Astrocyte (in vitro differentiated cells and primary cell): ENCODE measurements around the gene TRAF3IP3. TPM values are rescaled to one million over a fixed set of nuclear protein-coding genes. Genes with fewer than 3 reads are reported as not detected.

Experiments
- DNase-seq: peaks from one replicate; pipeline ENCODE4 v3.0.0-alpha.2; 2010; ENCODE audit warnings: low read depth
- FAIRE-seq: peaks from 2 replicates; lab custom pipeline; 2011; peaks lifted over from hg19 to GRCh38; lab: Jason Lieb, UNC
- H2AFZ ChIP-seq: 2 replicates; pipeline ENCODE4 v1.6.0; 2012; ENCODE audit warnings: low read depth, low read length, inconsistent platforms
- H3K27ac ChIP-seq: 2 replicates; pipeline ENCODE4 v1.5.1; 2011; ENCODE audit warnings: low read depth, low read length, inconsistent platforms
- H3K27me3 ChIP-seq: 2 replicates; pipeline ENCODE4 v1.6.0; 2011; ENCODE audit warnings: low read length, inconsistent platforms; ENCODE audit not compliant: insufficient read depth
- H3K36me3 ChIP-seq: 2 replicates; pipeline ENCODE4 v1.5.1; 2011; ENCODE audit warnings: low read length, inconsistent platforms; ENCODE audit not compliant: insufficient read depth
- H3K4me1 ChIP-seq: 2 replicates; pipeline ENCODE4 v1.5.1; 2011; ENCODE audit warnings: low read length, inconsistent platforms; ENCODE audit not compliant: insufficient read depth
- H3K4me2 ChIP-seq: 2 replicates; pipeline ENCODE4 v1.6.0; 2012; ENCODE audit warnings: low read length, inconsistent platforms
- H3K4me3 ChIP-seq: 2 replicates; pipeline ENCODE4 v1.5.1; 2011; ENCODE audit warnings: low read depth, mild to moderate bottlenecking, low read length, inconsistent platforms; ENCODE audit not compliant: insufficient read depth
- H3K79me2 ChIP-seq: 2 replicates; pipeline ENCODE4 v1.6.0; 2012; ENCODE audit warnings: mild to moderate bottlenecking, low read length, inconsistent platforms; ENCODE audit not compliant: insufficient read depth
- H3K9ac ChIP-seq: 2 replicates; pipeline ENCODE4 v1.6.0; 2012; ENCODE audit warnings: mild to moderate bottlenecking, low read length, inconsistent platforms
- H3K9me3 ChIP-seq: 2 replicates; pipeline ENCODE4 v1.5.1; 2012; ENCODE audit warnings: low read depth, mild to moderate bottlenecking, low read length, inconsistent platforms; ENCODE audit not compliant: insufficient read depth
- H4K20me1 ChIP-seq: 2 replicates; pipeline ENCODE4 v1.6.0; 2012; ENCODE audit warnings: low read length, inconsistent platforms; ENCODE audit not compliant: insufficient read depth
- H3K27ac Mint-ChIP-seq: one replicate; pipeline ENCODE4 v1.8.0; 2021; ENCODE audit warnings: mild to moderate bottlenecking, mixed read lengths; ENCODE audit not compliant: unreplicated experiment
- H3K27me3 Mint-ChIP-seq: one replicate; pipeline ENCODE4 v1.8.0; 2021; ENCODE audit warnings: low read depth, mixed read lengths; ENCODE audit not compliant: unreplicated experiment
- H3K36me3 Mint-ChIP-seq: one replicate; pipeline ENCODE4 v1.8.0; 2021; ENCODE audit warnings: low read depth, mixed read lengths; ENCODE audit not compliant: unreplicated experiment
- H3K4me1 Mint-ChIP-seq: one replicate; pipeline ENCODE4 v1.8.0; 2021; ENCODE audit warnings: low read depth, mixed read lengths; ENCODE audit not compliant: unreplicated experiment
- H3K4me3 Mint-ChIP-seq: one replicate; pipeline ENCODE4 v1.8.0; 2021; ENCODE audit warnings: mild to moderate bottlenecking, moderate library complexity, mixed read lengths; ENCODE audit not compliant: unreplicated experiment
- H3K9me3 Mint-ChIP-seq: one replicate; pipeline ENCODE4 v1.8.0; 2021; ENCODE audit warnings: mild to moderate bottlenecking, mixed read lengths; ENCODE audit not compliant: unreplicated experiment
- EZH2 ChIP-seq: IDR thresholded peaks from 2 replicates; pipeline ENCODE4 v1.6.1; 2012; ENCODE audit warnings: mild to moderate bottlenecking, low read length, inconsistent platforms; ENCODE audit not compliant: insufficient read depth
- total RNA-seq: library from RNA; stranded (reverse); gene quantifications from 2 replicates; pipeline ENCODE4 v1.2.1, GENCODE V29; 2021
- TF ChIP-seq, protein P1 (sequence below): IDR thresholded peaks from 2 replicates; pipeline ENCODE4 v1.5.1; 2011; ENCODE audit warnings: low read depth, mild to moderate bottlenecking, inconsistent platforms, low read length, moderate library complexity; ENCODE audit not compliant: insufficient read depth

TRAF3IP3 gene
- total RNA-seq, 1 donor from 2014 or later, result not detected

GRCh38 chr1:209787551-209787950 is 31.7 kb downstream of the TRAF3IP3 start:
- FAIRE-seq (no peak), DNase-seq (no peak)
- Histone ChIP-seq H3K36me3 (no peaks in the 10 kb centered on the region), H2AFZ (no peak overlapping the region), H3K9me3 (no peaks in the 10 kb centered on the region), H3K4me1 (peaks cover 13% of the 10 kb centered on the region), H3K4me2 (no peak overlapping the region), H4K20me1 (no peaks in the 10 kb centered on the region), H3K79me2 (peaks cover 10% of the 10 kb centered on the region), H3K9ac (no peak overlapping the region), H3K4me3 (no peak overlapping the region), H3K27me3 (no peaks in the 10 kb centered on the region), H3K27ac (no peak overlapping the region)
- Mint-ChIP-seq H3K27me3 (no peaks in the 10 kb centered on the region), H3K4me1 (peaks cover 11% of the 10 kb centered on the region), H3K27ac (no peak overlapping the region), H3K4me3 (no peak overlapping the region), H3K9me3 (no peaks in the 10 kb centered on the region), H3K36me3 (peaks cover 23% of the 10 kb centered on the region)
- no peak for TF ChIP-seq EZH2
- TF ChIP-seq, protein P1, sequence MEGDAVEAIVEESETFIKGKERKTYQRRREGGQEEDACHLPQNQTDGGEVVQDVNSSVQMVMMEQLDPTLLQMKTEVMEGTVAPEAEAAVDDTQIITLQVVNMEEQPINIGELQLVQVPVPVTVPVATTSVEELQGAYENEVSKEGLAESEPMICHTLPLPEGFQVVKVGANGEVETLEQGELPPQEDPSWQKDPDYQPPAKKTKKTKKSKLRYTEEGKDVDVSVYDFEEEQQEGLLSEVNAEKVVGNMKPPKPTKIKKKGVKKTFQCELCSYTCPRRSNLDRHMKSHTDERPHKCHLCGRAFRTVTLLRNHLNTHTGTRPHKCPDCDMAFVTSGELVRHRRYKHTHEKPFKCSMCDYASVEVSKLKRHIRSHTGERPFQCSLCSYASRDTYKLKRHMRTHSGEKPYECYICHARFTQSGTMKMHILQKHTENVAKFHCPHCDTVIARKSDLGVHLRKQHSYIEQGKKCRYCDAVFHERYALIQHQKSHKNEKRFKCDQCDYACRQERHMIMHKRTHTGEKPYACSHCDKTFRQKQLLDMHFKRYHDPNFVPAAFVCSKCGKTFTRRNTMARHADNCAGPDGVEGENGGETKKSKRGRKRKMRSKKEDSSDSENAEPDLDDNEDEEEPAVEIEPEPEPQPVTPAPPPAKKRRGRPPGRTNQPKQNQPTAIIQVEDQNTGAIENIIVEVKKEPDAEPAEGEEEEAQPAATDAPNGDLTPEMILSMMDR, result no peak

DNA sequence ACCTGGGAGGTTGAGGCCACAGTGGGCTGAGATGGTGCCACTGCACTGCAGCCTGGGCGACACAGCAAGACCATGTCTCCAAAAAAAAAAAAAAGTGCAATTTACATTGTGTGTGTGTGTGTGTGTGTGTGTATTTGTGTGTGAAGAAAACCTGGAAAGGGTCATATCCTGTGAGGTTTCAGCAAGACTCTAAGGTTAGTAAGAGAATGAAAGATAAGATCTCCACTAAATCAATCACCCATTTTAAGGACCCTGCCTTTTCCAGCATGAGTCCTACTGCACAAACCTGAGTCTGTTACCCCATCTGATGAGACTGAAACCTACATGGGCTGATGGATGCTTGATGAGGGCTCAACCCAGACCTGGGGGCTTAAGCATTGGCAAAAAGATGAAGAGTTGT is 33.4 kb downstream of the TRAF3IP3 start:
- H3K27me3 Mint-ChIP-seq, result no peaks in the 10 kb centered on the region
- no peak for FAIRE-seq
- no peak for DNase-seq

More for the DNA sequence above, 33.4 kb downstream of the TRAF3IP3 start:
- H3K27ac Mint-ChIP-seq, result no peak overlapping the region
- H3K27me3 ChIP-seq, result no peaks in the 10 kb centered on the region
- H3K4me1 ChIP-seq, result peaks cover 3% of the 10 kb centered on the region
- no peak overlapping the region for H3K4me2 ChIP-seq
- H3K36me3 ChIP-seq, result no peaks in the 10 kb centered on the region
- TF ChIP-seq, protein P1, result no peak
- no peak for TF ChIP-seq EZH2
- H3K36me3 Mint-ChIP-seq, result peaks cover 24% of the 10 kb centered on the region
- H2AFZ ChIP-seq, result no peak overlapping the region
- H3K79me2 ChIP-seq, result peaks cover under 1% of the 10 kb centered on the region
- no peaks in the 10 kb centered on the region for H3K9me3 Mint-ChIP-seq
- H3K4me3 ChIP-seq, result no peak overlapping the region
- no peak overlapping the region for H3K9ac ChIP-seq
- H3K9me3 ChIP-seq, result no peaks in the 10 kb centered on the region
- no peak overlapping the region for H3K27ac ChIP-seq
- H3K4me3 Mint-ChIP-seq, result no peak overlapping the region
- no peaks in the 10 kb centered on the region for H4K20me1 ChIP-seq
- peaks cover 7% of the 10 kb centered on the region for H3K4me1 Mint-ChIP-seq
